Astrocyte of the cerebellum (primary cell): ENCODE data around the gene WDR43.

Experiments used
- DNase-seq: peaks from one replicate; pipeline ENCODE4 v3.0.0-alpha.2; 2011; ENCODE audit warnings: low read depth
- H3K4me3 ChIP-seq: 2 replicates; pipeline ENCODE4 v1.5.1; 2011; ENCODE audit warnings: mild to moderate bottlenecking, low read depth, low read length, moderate library complexity
- CTCF ChIP-seq: IDR thresholded peaks from 2 replicates; pipeline ENCODE4 v1.5.1; 2012; ENCODE audit warnings: low read length, low read depth, moderate library complexity, mild to moderate bottlenecking; ENCODE audit errors: missing control alignments
- in situ Hi-C: cut with HindIII; loops from 2 replicates; pipeline ENCODE4 v1.10.0; 2017; ENCODE audit warnings: low sequenced_read_pairs

WDR43 gene

GRCh38 chr2:28894470-28895188 lies at the start of gene WDR43:
Gene WDR43, plus strand, starts transcription at chr2:28894667. Its CDS starts 32 bp downstream, at chr2:28894699.
- in situ Hi-C loops = no loop called here
- peak within 1 kb of the TSS; percentile 87 for H3K4me3 ChIP-seq
- no peak for TF ChIP-seq CTCF
- DNase-seq = peak; percentile 95

- DNase-seq = no peak
- in situ Hi-C loops = no loop called here
- TF ChIP-seq CTCF = no peak
- no peak overlapping the region for H3K4me3 ChIP-seq
Measured at GRCh38 chr2:28855193-28855592, 39.3 kb upstream of the WDR43 start.

- in situ Hi-C loops = no loop called here
- no peak for TF ChIP-seq CTCF
- DNase-seq = no peak
- H3K4me3 ChIP-seq = no peak overlapping the region
Measured at GRCh38 chr2:28855977-28856376, 38.5 kb upstream of the WDR43 start.

GRCh38 chr2:28868611-28869010 lies 25.9 kb upstream of the WDR43 start:
- TF ChIP-seq CTCF = no peak
- H3K4me3 ChIP-seq = peak overlapping the region; percentile 71
- in situ Hi-C loops = no loop called here
- no peak for DNase-seq

- TF ChIP-seq CTCF = no peak
- in situ Hi-C loops = no loop called here
- peak overlapping the region; percentile 71 for H3K4me3 ChIP-seq
- no peak for DNase-seq
Measured at GRCh38 chr2:28869494-28870145, 24.8 kb upstream of the WDR43 start.

- TF ChIP-seq CTCF = no peak
- in situ Hi-C loops = no loop called here
- DNase-seq = peak; percentile 84
- H3K4me3 ChIP-seq = peak within 1 kb of the TSS; percentile 71
Measured at GRCh38 chr2:28870146-28870891, 24.1 kb upstream of the WDR43 start, which contains the start of gene TRMT61B. Gene TRMT61B, minus strand, starts transcription at chr2:28870309. Its CDS starts 32 bp downstream, at chr2:28870277.
